Adrenal gland (tissue), 12 donors: ENCODE measurements around the gene LRIG1. TPM values are rescaled to one million over a fixed set of nuclear protein-coding genes. Genes with fewer than 3 reads are reported as not detected.

Experiments used
- DNase-seq, 7 donors: peaks; one replicate each; pipeline ENCODE4 v3.0.0-alpha.2; 2019 to 2020
- H3K27ac ChIP-seq, 5 donors: fragments of 200-600 bp; sonication (generic) in 4 of 5; 1 replicate in 3 of 5; 2 replicates in 2 of 5; pipeline versions ENCODE4 v1.5.1 to v1.8.0; 2016 to 2020; ENCODE audit warnings: mild to moderate bottlenecking in 1 of 5
- H3K27me3 ChIP-seq: fragments of 200-600 bp; 2 replicates; pipeline ENCODE4 v1.8.0; 2021
- H3K36me3 ChIP-seq, 2 donors: fragments of 200-600 bp; replicated peaks in 1 of 2; 1 replicate in 1 of 2; 2 replicates in 1 of 2; pipeline versions ENCODE4 v1.5.1 to v1.8.0; 2018 to 2022
- H3K4me1 ChIP-seq, 2 donors: fragments of 200-600 bp; replicated peaks in 1 of 2; 1 replicate in 1 of 2; 2 replicates in 1 of 2; pipeline versions ENCODE4 v1.5.1 to v1.8.0; 2018 to 2021
- H3K4me3 ChIP-seq, 4 donors: fragments of 200-600 bp; sonication (generic) in 3 of 4; one replicate each; pipeline ENCODE4 v1.5.1; 2016 to 2018
- H3K9me3 ChIP-seq, 3 donors: fragments of 200-600 bp; sonication (generic) in 1 of 3; replicated peaks in 1 of 3; 1 replicate in 2 of 3; 2 replicates in 1 of 3; pipeline versions ENCODE4 v1.5.1 to v1.8.0; 2016 to 2021
- POLR2A ChIP-seq, 2 donors: fragments of 450-650 bp; IDR thresholded peaks; one replicate each; pipeline ENCODE4 v1.6.1; 2017; ENCODE audit warnings: antibody characterized with exemption in 2 of 2, mild to moderate bottlenecking in 2 of 2, moderate library complexity in 1 of 2
- WGBS, 4 donors: extraction: QIAGEN DNeasy Blood & Tissue Kit in 2 of 4; methylation state at CpG; one replicate each; pipeline versions ENCODE4 v1.1.5 to v1.1.7; 2013 to 2017; 5-methylcytosine and 5-hydroxymethylcytosine counted together
- intact Hi-C, 2 donors: fragments of 100-400 bp; cut with DNase I; formaldehyde crosslinking; loops; one replicate each; pipeline versions ENCODE4 v1.14.1 to v1.15.0; 2022 to 2023
- polyA plus RNA-seq, 3 donors: library from polyadenylated mRNA; stranded (reverse); fragments of 200-250 nt in 2 of 3; fragments of 350-450 nt in 1 of 3; fragmentation: Illumina TruSeq in 1 of 3; extraction: RNeasy Lipid Tissue Mini Kit (QIAGEN cat#74804) in 1 of 3; gene quantifications; one replicate each; pipeline ENCODE4 v1.2.3, GENCODE V29; 2013 to 2014
- total RNA-seq, 9 donors: library from RNA; depleted of rRNA in 4 of 9; stranded (reverse); fragments of >200 nt in 4 of 9; fragments of 120-200 nt in 1 of 9; fragmentation: NEBNext Ultra II Directional in 1 of 9; extraction: Animal tissue kit (Norgen Biotek cat#: 25700) in 1 of 9; gene quantifications; one replicate each; pipeline versions ENCODE4 v1.1.0 to v1.2.4, GENCODE V29; 2013 to 2023
- TF ChIP-seq, protein P1 (sequence below), 6 experiments: fragments of 450-650 bp in 4 of 6; fragments of 200-600 bp in 2 of 6; sonication (generic) in 1 of 6; IDR thresholded peaks; 1 replicate in 5 of 6; 2 replicates in 1 of 6; pipeline versions ENCODE4 v1.5.1 to v1.8.0; 2016 to 2021; ENCODE audit warnings: antibody characterized with exemption in 6 of 6, mild to moderate bottlenecking in 2 of 6, moderate library complexity in 1 of 6
- donor health status: healthy with polysubstance abuse.
- donor health status: Bipolar disorder and iron deficiency.
- donor health status: DM: yes; HTN: yes; CAD: no.
- donor health status: DM: no; HTN: no; CAD: no.
- donor health status: DM: no; HTN: no; CAD: no.
- donor health status: DM: yes; HTN: yes; CAD: no.

The LRIG1 gene
- total and polyA plus RNA-seq, 12 donors, result 1.5 to 13.3 (median 4.7) TPM

DNA sequence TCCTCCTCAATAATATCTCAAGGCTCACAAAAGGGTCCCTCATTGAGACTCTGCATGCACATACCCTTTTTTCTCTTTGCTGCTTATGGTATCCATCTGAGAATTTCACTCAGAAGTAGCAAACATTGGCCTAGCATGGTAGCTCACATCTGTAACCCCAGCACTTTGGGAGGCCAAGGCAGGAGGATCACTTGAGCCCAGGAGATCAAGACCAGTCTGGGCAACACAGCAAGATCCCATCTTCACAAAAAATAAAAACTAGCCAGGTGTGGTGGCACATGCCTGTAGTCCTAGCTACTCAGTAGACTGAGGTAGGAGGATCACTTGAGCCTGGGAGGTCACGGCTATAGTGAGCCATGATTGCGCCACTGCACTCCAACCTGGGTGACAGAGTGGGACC is 11.7 kb downstream of the LRIG1 start:
- H3K4me1 ChIP-seq, result no peaks in the 10 kb centered on the region

DNA sequence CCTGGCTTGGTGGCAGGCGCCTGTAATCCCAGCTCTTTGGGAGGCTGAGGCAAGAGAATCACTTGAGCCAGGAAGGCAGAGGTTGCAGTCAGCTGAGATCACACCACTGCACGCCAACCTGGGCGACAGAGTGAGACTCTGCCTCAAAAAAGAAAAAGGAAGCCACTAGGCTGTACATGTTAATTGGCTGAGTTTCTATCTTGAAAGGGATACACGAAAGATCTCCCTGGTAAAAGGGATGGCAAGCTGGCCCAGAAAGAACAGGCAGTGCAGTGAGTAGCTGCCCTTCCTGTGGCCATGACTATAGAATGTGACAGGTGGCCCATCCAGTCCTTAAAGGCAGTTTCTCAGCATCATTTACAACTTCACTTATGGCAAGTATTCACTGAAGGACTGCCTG is 12.3 kb downstream of the LRIG1 start:
- TF ChIP-seq, protein P1, sequence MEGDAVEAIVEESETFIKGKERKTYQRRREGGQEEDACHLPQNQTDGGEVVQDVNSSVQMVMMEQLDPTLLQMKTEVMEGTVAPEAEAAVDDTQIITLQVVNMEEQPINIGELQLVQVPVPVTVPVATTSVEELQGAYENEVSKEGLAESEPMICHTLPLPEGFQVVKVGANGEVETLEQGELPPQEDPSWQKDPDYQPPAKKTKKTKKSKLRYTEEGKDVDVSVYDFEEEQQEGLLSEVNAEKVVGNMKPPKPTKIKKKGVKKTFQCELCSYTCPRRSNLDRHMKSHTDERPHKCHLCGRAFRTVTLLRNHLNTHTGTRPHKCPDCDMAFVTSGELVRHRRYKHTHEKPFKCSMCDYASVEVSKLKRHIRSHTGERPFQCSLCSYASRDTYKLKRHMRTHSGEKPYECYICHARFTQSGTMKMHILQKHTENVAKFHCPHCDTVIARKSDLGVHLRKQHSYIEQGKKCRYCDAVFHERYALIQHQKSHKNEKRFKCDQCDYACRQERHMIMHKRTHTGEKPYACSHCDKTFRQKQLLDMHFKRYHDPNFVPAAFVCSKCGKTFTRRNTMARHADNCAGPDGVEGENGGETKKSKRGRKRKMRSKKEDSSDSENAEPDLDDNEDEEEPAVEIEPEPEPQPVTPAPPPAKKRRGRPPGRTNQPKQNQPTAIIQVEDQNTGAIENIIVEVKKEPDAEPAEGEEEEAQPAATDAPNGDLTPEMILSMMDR (IDR thresholded peaks at IDR 0.05), result no peak
- TF ChIP-seq POLR2A (IDR thresholded peaks at IDR 0.05), result no peak
- no peaks in the 10 kb centered on the region for H3K9me3 ChIP-seq
- no peak overlapping the region for H3K4me3 ChIP-seq
- intact Hi-C loops, result no loop called here
- no peak overlapping the region for H3K27ac ChIP-seq
- no peak for DNase-seq
- no peaks in the 10 kb centered on the region for H3K36me3 ChIP-seq
- no peaks in the 10 kb centered on the region for H3K4me1 ChIP-seq
- 89 to 92% (median 90%) methylated on average over 4 of the region's 4 CpGs for WGBS, 4 donors
- no peaks in the 10 kb centered on the region for H3K27me3 ChIP-seq

More for the DNA sequence above, 11.7 kb downstream of the LRIG1 start:
- no peak for DNase-seq
- H3K4me3 ChIP-seq, result no peak overlapping the region
- intact Hi-C loops, result no loop called here
- TF ChIP-seq, protein P1 (IDR thresholded peaks at IDR 0.05), result no peak
- no peak for TF ChIP-seq POLR2A (IDR thresholded peaks at IDR 0.05)
- H3K27ac ChIP-seq, result no peak overlapping the region
- 96 to 100% (median 98%) methylated on average over 2 of the region's 2 CpGs for WGBS, 4 donors
- no peaks in the 10 kb centered on the region for H3K36me3 ChIP-seq
- H3K9me3 ChIP-seq, result no peaks in the 10 kb centered on the region
- H3K27me3 ChIP-seq, result no peaks in the 10 kb centered on the region

DNA sequence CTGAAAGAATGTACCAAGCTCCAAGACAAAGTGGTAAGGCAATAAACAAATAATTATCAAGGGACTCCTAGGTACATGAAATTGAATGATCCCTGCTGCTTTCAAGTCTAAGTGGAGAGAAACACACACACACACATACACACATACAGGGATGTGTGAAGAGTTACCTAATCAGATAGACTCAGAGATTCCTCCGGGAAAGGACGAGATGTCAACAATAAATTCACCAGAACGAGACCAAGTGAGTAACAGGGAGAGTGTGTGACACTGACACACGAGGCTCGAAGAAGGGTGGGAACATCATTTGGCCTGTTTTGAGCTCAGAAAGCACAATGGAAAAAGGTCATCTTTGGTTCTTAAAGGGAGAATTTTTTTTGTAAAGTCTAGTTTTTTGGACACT is 13.4 kb downstream of the LRIG1 start:
- no peak overlapping the region for H3K4me3 ChIP-seq
- no peak overlapping the region for H3K27ac ChIP-seq
- H3K9me3 ChIP-seq, result no peaks in the 10 kb centered on the region
- H3K4me1 ChIP-seq, result no peaks in the 10 kb centered on the region
- no peaks in the 10 kb centered on the region for H3K36me3 ChIP-seq
- TF ChIP-seq, protein P1 (IDR thresholded peaks at IDR 0.05), result no peak
- no peak for TF ChIP-seq POLR2A (IDR thresholded peaks at IDR 0.05)
- intact Hi-C loops, result no loop called here
- no peaks in the 10 kb centered on the region for H3K27me3 ChIP-seq
- no peak for DNase-seq
- WGBS, 4 donors, result 73 to 77% (median 74%) methylated on average over 5 of the region's 5 CpGs

DNA sequence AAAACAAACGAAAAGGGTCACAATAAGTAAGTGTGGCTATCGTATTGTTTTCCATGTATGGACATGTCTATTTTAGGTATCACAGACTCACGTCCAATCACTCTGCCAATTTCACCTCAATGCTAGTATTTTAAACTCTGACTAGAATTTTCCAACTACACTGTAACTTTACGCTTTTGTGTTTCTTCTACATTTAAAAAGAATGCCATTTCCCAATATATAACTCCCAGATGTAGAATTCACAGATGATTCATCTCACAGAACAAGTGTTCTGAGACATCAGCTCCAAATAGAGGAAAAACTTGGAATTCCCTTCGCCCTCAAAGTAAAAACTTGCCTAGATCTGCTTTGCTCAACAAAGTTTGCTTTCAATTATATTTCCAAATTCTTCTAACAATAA is 14.2 kb downstream of the LRIG1 start:
- no peak overlapping the region for H3K27ac ChIP-seq
- intact Hi-C loops, result no loop called here
- DNase-seq, result no peak
- no peaks in the 10 kb centered on the region for H3K9me3 ChIP-seq
- no peaks in the 10 kb centered on the region for H3K36me3 ChIP-seq
- H3K27me3 ChIP-seq, result no peaks in the 10 kb centered on the region
- no peaks in the 10 kb centered on the region for H3K4me1 ChIP-seq
- TF ChIP-seq, protein P1 (IDR thresholded peaks at IDR 0.05), result no peak
- TF ChIP-seq POLR2A (IDR thresholded peaks at IDR 0.05), result no peak
- WGBS, 4 donors, result 80 to 90% (median 85%) methylated on average over 5 of the region's 5 CpGs
- H3K4me3 ChIP-seq, result no peak overlapping the region
